SK-N-SH (cell line): ENCODE data around the gene OR2AT4.

Experiments
- CHD2 ChIP-seq: fragments of 150-350 bp; IDR thresholded peaks from 2 replicates; pipeline ENCODE4 v1.6.1; 2018; ENCODE audit warnings: low read length; ENCODE audit not compliant: partially characterized antibody
- ELF1 ChIP-seq: IDR thresholded peaks from 2 replicates; pipeline ENCODE4 v1.4.0; 2012
- EP300 ChIP-seq, 2 experiments: IDR thresholded peaks; 2 replicates each; pipeline versions ENCODE4 v1.4.0 to v1.6.1; 2012; ENCODE audit warnings: borderline replicate concordance in 1 of 2, low read depth in 1 of 2, low read length in 1 of 2
- EZH2phosphoT487 ChIP-seq: fragments of 200-600 bp; sonication (generic); IDR thresholded peaks from 2 replicates; pipeline ENCODE4 v1.6.1; 2017; ENCODE audit warnings: low read depth, mixed run types, mild to moderate bottlenecking, antibody characterized with exemption, moderate library complexity, borderline replicate concordance
- POLR2AphosphoS5 ChIP-seq: IDR thresholded peaks from 2 replicates; pipeline ENCODE4 v1.6.1; 2012; ENCODE audit warnings: low read depth, low read length
- RXRA ChIP-seq: IDR thresholded peaks from 2 replicates; pipeline ENCODE4 v1.4.0; 2012; ENCODE audit warnings: low read depth, mild to moderate bottlenecking, borderline replicate concordance
- TF ChIP-seq, protein P1 (sequence below): fragments of 200-600 bp; sonication (generic); IDR thresholded peaks from 2 replicates; pipeline ENCODE4 v1.6.1; 2017; ENCODE audit warnings: antibody characterized with exemption, mild to moderate bottlenecking, moderate library complexity
- TF ChIP-seq, protein P2 (sequence below): IDR thresholded peaks from 2 replicates; pipeline ENCODE4 v1.6.1; 2012; ENCODE audit warnings: mild to moderate bottlenecking, low read depth, low read length, moderate library complexity

DNA sequence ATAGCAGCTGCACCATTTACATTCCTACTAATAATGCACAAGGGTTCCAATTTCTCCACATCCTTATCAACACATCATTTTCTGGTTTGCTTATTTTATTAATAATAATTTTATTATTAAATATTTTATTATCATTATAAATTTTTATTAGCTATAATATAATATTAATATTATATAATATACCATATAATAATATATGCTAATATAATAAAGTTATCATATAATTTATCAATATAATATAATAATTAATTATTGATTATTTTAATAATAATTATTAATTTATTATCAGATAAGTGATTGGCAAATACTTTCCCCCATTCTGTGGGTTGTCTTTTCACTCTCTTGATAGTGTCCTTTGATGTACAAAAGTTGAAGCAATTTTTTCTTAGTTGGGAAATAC, 27.7 kb downstream of the OR2AT4 start:
- TF ChIP-seq ELF1: no peak
- TF ChIP-seq EP300 (IDR thresholded peaks at IDR 0.05; ENCODE audit: borderline replicate concordance in 1 of 2, low read depth in 1 of 2, low read length in 1 of 2): no peak
- no peak for TF ChIP-seq EZH2phosphoT487
- TF ChIP-seq, protein P1, sequence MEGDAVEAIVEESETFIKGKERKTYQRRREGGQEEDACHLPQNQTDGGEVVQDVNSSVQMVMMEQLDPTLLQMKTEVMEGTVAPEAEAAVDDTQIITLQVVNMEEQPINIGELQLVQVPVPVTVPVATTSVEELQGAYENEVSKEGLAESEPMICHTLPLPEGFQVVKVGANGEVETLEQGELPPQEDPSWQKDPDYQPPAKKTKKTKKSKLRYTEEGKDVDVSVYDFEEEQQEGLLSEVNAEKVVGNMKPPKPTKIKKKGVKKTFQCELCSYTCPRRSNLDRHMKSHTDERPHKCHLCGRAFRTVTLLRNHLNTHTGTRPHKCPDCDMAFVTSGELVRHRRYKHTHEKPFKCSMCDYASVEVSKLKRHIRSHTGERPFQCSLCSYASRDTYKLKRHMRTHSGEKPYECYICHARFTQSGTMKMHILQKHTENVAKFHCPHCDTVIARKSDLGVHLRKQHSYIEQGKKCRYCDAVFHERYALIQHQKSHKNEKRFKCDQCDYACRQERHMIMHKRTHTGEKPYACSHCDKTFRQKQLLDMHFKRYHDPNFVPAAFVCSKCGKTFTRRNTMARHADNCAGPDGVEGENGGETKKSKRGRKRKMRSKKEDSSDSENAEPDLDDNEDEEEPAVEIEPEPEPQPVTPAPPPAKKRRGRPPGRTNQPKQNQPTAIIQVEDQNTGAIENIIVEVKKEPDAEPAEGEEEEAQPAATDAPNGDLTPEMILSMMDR: no peak
- no peak for TF ChIP-seq RXRA
- TF ChIP-seq, protein P2, sequence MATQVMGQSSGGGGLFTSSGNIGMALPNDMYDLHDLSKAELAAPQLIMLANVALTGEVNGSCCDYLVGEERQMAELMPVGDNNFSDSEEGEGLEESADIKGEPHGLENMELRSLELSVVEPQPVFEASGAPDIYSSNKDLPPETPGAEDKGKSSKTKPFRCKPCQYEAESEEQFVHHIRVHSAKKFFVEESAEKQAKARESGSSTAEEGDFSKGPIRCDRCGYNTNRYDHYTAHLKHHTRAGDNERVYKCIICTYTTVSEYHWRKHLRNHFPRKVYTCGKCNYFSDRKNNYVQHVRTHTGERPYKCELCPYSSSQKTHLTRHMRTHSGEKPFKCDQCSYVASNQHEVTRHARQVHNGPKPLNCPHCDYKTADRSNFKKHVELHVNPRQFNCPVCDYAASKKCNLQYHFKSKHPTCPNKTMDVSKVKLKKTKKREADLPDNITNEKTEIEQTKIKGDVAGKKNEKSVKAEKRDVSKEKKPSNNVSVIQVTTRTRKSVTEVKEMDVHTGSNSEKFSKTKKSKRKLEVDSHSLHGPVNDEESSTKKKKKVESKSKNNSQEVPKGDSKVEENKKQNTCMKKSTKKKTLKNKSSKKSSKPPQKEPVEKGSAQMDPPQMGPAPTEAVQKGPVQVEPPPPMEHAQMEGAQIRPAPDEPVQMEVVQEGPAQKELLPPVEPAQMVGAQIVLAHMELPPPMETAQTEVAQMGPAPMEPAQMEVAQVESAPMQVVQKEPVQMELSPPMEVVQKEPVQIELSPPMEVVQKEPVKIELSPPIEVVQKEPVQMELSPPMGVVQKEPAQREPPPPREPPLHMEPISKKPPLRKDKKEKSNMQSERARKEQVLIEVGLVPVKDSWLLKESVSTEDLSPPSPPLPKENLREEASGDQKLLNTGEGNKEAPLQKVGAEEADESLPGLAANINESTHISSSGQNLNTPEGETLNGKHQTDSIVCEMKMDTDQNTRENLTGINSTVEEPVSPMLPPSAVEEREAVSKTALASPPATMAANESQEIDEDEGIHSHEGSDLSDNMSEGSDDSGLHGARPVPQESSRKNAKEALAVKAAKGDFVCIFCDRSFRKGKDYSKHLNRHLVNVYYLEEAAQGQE: no peak
- TF ChIP-seq POLR2AphosphoS5: no peak
- TF ChIP-seq CHD2: no peak
